CD14-positive monocyte (primary cell): ENCODE results near the gene CCDC112. TPM values are rescaled to one million over a fixed set of nuclear protein-coding genes. Genes with fewer than 3 reads are reported as not detected.

Experiments
- DNase-seq, 3 donors: peaks; one replicate each; pipeline ENCODE4 v3.0.0-alpha.2; 2011 to 2022
- H2AFZ ChIP-seq: 2 replicates; pipeline ENCODE4 v1.6.0; 2012; ENCODE audit warnings: mild to moderate bottlenecking, low read depth, low read length, inconsistent platforms; ENCODE audit not compliant: insufficient read depth, poor library complexity, severe bottlenecking
- H3K27ac ChIP-seq, 2 donors: 1 replicate in 1 of 2; 2 replicates in 1 of 2; pipeline ENCODE4 v1.5.1; 2012 to 2013; ENCODE audit warnings: low read length in 2 of 2, control low read depth in 1 of 2, inconsistent platforms in 1 of 2, low read depth in 1 of 2, mild to moderate bottlenecking in 1 of 2
- H3K27me3 ChIP-seq, 2 donors: one replicate each; pipeline versions ENCODE4 v1.6.0 to v1.6.1; 2011 to 2013; ENCODE audit warnings: low read length in 2 of 2; ENCODE audit not compliant: control insufficient read depth in 2 of 2, insufficient read depth in 2 of 2
- H3K36me3 ChIP-seq, 2 donors: replicated peaks in 1 of 2; 1 replicate in 1 of 2; 2 replicates in 1 of 2; pipeline versions ENCODE4 v1.5.1 to v1.6.1; 2012 to 2013; ENCODE audit warnings: low read length in 2 of 2, control low read depth in 1 of 2, inconsistent platforms in 1 of 2, mild to moderate bottlenecking in 1 of 2; ENCODE audit not compliant: insufficient read depth in 2 of 2, control insufficient read depth in 1 of 2
- H3K4me1 ChIP-seq, 2 donors: 1 replicate in 1 of 2; 2 replicates in 1 of 2; pipeline versions ENCODE4 v1.5.1 to v1.6.1; 2012 to 2013; ENCODE audit warnings: low read length in 2 of 2, control low read depth in 1 of 2, inconsistent platforms in 1 of 2, mild to moderate bottlenecking in 1 of 2, moderate library complexity in 1 of 2; ENCODE audit not compliant: insufficient read depth in 2 of 2, control insufficient read depth in 1 of 2
- H3K4me2 ChIP-seq: replicated peaks from 2 replicates; pipeline ENCODE3; 2012; ENCODE audit warnings: low read length, moderate library complexity, mild to moderate bottlenecking; ENCODE audit not compliant: poor library complexity, severe bottlenecking; ENCODE audit errors: extremely low read depth
- H3K4me3 ChIP-seq, 3 experiments: fragments of 200-600 bp in 1 of 3; sonication (generic) in 1 of 3; replicated peaks in 1 of 3; 1 replicate in 2 of 3; 2 replicates in 1 of 3; pipeline ENCODE4 v1.5.1; 2011 to 2013; ENCODE audit warnings: low read length in 3 of 3, mild to moderate bottlenecking in 3 of 3, control low read depth in 2 of 3, low read depth in 2 of 3, inconsistent platforms in 1 of 3, moderate library complexity in 1 of 3
- H3K79me2 ChIP-seq: 2 replicates; pipeline ENCODE4 v1.6.0; 2012; ENCODE audit warnings: mild to moderate bottlenecking, control low read depth, inconsistent platforms, low read length, moderate library complexity; ENCODE audit not compliant: insufficient read depth
- H3K9ac ChIP-seq: 2 replicates; pipeline ENCODE4 v1.6.0; 2017; ENCODE audit warnings: low read length, mild to moderate bottlenecking; ENCODE audit not compliant: insufficient read depth, poor library complexity, severe bottlenecking
- H3K9me3 ChIP-seq, 2 donors: replicated peaks in 1 of 2; 1 replicate in 1 of 2; 2 replicates in 1 of 2; pipeline versions ENCODE4 v1.5.1 to v1.6.1; 2012 to 2013; ENCODE audit warnings: low read length in 2 of 2, control low read depth in 1 of 2; ENCODE audit not compliant: control insufficient read depth in 1 of 2, insufficient read depth in 1 of 2
- H4K20me1 ChIP-seq: 2 replicates; pipeline ENCODE4 v1.6.0; 2012; ENCODE audit warnings: mild to moderate bottlenecking, low read length, control low read depth, moderate library complexity; ENCODE audit not compliant: insufficient read depth
- H3K27ac Mint-ChIP-seq, 7 donors: one replicate each; pipeline ENCODE4 v1.8.0; 2020; ENCODE audit warnings: mild to moderate bottlenecking in 7 of 7, mixed read lengths in 7 of 7, moderate library complexity in 6 of 7, inconsistent platforms in 2 of 7
- H3K27me3 Mint-ChIP-seq, 3 donors: one replicate each; pipeline ENCODE4 v1.8.0; 2021 to 2022; ENCODE audit warnings: low read depth in 3 of 3, mild to moderate bottlenecking in 3 of 3, mixed read lengths in 3 of 3, moderate library complexity in 3 of 3, inconsistent platforms in 1 of 3
- H3K36me3 Mint-ChIP-seq, 2 donors: one replicate each; pipeline ENCODE4 v1.8.0; 2020; ENCODE audit warnings: mixed read lengths in 2 of 2, inconsistent platforms in 1 of 2, mild to moderate bottlenecking in 1 of 2
- H3K4me1 Mint-ChIP-seq: one replicate; pipeline ENCODE4 v1.8.0; 2020; ENCODE audit warnings: mild to moderate bottlenecking, mixed read lengths
- H3K4me3 Mint-ChIP-seq, 2 donors: one replicate each; pipeline ENCODE4 v1.8.0; 2020; ENCODE audit warnings: mild to moderate bottlenecking in 2 of 2, mixed read lengths in 2 of 2, moderate library complexity in 1 of 2
- H3K9me3 Mint-ChIP-seq, 7 donors: one replicate each; pipeline ENCODE4 v1.8.0; 2020 to 2022; ENCODE audit warnings: mixed read lengths in 7 of 7, mild to moderate bottlenecking in 6 of 7, moderate library complexity in 6 of 7, inconsistent platforms in 2 of 7
- CTCF ChIP-seq: fragments of 200-600 bp; IDR thresholded peaks from one replicate; pipeline ENCODE4 v1.8.0; 2022; ENCODE audit warnings: antibody characterized with exemption, mild to moderate bottlenecking
- WGBS: methylation state at CpG from one replicate; pipeline ENCODE4 v1.1.5; 2013; ENCODE audit warnings: missing lambda C conversion rate; ENCODE audit not compliant: insufficient coverage; 5-methylcytosine and 5-hydroxymethylcytosine counted together
- intact Hi-C, 2 donors: fragments of 100-400 bp; cut with micrococcal nuclease; formaldehyde crosslinking; loops; one replicate each; pipeline versions ENCODE4 v1.15.0 to v1.15.1; 2023
- polyA plus RNA-seq, 3 donors: library from polyadenylated mRNA; depleted of rRNA in 1 of 3; unstranded in 2 of 3; stranded (reverse) in 1 of 3; fragments of 300-500 nt in 2 of 3; fragments of >200 nt in 1 of 3; fragmentation: Illumina TruSeq in 2 of 3; gene quantifications; 1 replicate in 2 of 3; 2 replicates in 1 of 3; pipeline ENCODE4 v1.2.3, GENCODE V29; 2012 to 2021

CCDC112 gene
- polyA plus RNA-seq, 3 donors, result 4.3 to 6.2 (median 5.9) TPM

- Mint-ChIP-seq H3K4me3 (no peak overlapping the region), H3K9me3 (no peaks in the 10 kb centered on the region), H3K36me3 (no peaks in the 10 kb centered on the region), H3K27ac (no peak overlapping the region), H3K4me1 (no peaks in the 10 kb centered on the region), H3K27me3 (peaks cover 3 to 20% (median 6%) of the 10 kb centered on the region in 3 donors)
- Histone ChIP-seq H2AFZ (no peak overlapping the region), H3K79me2 (no peaks in the 10 kb centered on the region), H3K4me3 (no peak overlapping the region), H3K4me1 (no peaks in the 10 kb centered on the region), H3K36me3 (no peaks in the 10 kb centered on the region), H4K20me1 (no peaks in the 10 kb centered on the region), H3K27ac (no peak overlapping the region), H3K9ac (no peak overlapping the region), H3K4me2 (no peak overlapping the region), H3K27me3 (peaks cover 0 to 9% of the 10 kb centered on the region in 2 donors), H3K9me3 (no peaks in the 10 kb centered on the region)
- no peak for TF ChIP-seq CTCF
- no peak for DNase-seq
- no CpG with 5 or more reads among the region's 1 CpG for WGBS
- intact Hi-C loops, result no loop called here
These were observed 22.6 kb upstream of the CCDC112 start for GRCh38 chr5:115319007-115319406.

- Histone ChIP-seq H4K20me1 (no peaks in the 10 kb centered on the region), H3K79me2 (no peaks in the 10 kb centered on the region), H3K4me2 (no peak overlapping the region), H3K4me3 (no peak overlapping the region), H3K4me1 (no peaks in the 10 kb centered on the region), H3K36me3 (no peaks in the 10 kb centered on the region), H3K9ac (no peak overlapping the region), H3K27me3 (peaks cover 2 to 13% of the 10 kb centered on the region in 2 donors), H3K9me3 (no peaks in the 10 kb centered on the region), H3K27ac (no peak overlapping the region), H2AFZ (no peak overlapping the region)
- no peak overlapping the region for H3K27ac Mint-ChIP-seq
- no peaks in the 10 kb centered on the region for H3K4me1 Mint-ChIP-seq
- WGBS, result no CpG with 5 or more reads among the region's 1 CpG
- no peak for TF ChIP-seq CTCF
- no peaks in the 10 kb centered on the region for H3K9me3 Mint-ChIP-seq
- intact Hi-C loops, result no loop called here
- H3K27me3 Mint-ChIP-seq, result peaks cover 3 to 20% (median 8%) of the 10 kb centered on the region in 3 donors
- no peak for DNase-seq
- H3K36me3 Mint-ChIP-seq, result no peaks in the 10 kb centered on the region
- no peak overlapping the region for H3K4me3 Mint-ChIP-seq
These were observed 21.3 kb upstream of the CCDC112 start for GRCh38 chr5:115317736-115318135.
